IMR-90 (cell line): Measurements from ENCODE around the gene ZNF609. TPM values are rescaled to one million over a fixed set of nuclear protein-coding genes. Genes with fewer than 3 reads are reported as not detected.

Experiments used
- ATAC-seq: fragments of 200-7000 bp; cut with Tn5 transposase; 2 replicates; pipeline ENCODE4 v1.9.1; 2020; ENCODE audit warnings: low read depth, mild to moderate bottlenecking, moderate library complexity
- BruUV-seq: library from RNA; stranded (reverse); fragments of 400-500 nt; replicated peaks from 2 replicates; lab custom pipeline; 2021; lab: Mats Ljungman, UMichigan
- CTCF ChIA-PET: fragments of 300-600 bp; formaldehyde crosslinking; extraction: SDS; loops from one replicate; lab custom pipeline; 2021; ENCODE audit warnings: antibody characterized with exemption; lab: Yijun Ruan, JAX
- POLR2A ChIA-PET: fragments of 300-600 bp; sonication (Branson Sonifier 250); formaldehyde crosslinking; loops from one replicate; lab custom pipeline; 2022; ENCODE audit warnings: antibody characterized with exemption; ENCODE audit not compliant: unreplicated experiment; lab: Charles Lee
- DNase-seq: peaks from one replicate; pipeline ENCODE4 v3.0.0; 2013
- H2AFZ ChIP-seq: replicated peaks from 2 replicates; pipeline ENCODE3; 2013; ENCODE audit warnings: low read length, mild to moderate bottlenecking; ENCODE audit not compliant: poor library complexity
- H2AK5ac ChIP-seq: 2 replicates; pipeline ENCODE4 v1.6.1; 2013; ENCODE audit warnings: low read depth, low read length, inconsistent platforms
- H2AK9ac ChIP-seq: replicated peaks from 2 replicates; pipeline ENCODE3; 2013; ENCODE audit warnings: mild to moderate bottlenecking, low read depth, low read length, moderate library complexity; ENCODE audit not compliant: poor library complexity
- H2BK120ac ChIP-seq: 2 replicates; pipeline ENCODE4 v1.6.1; 2013; ENCODE audit warnings: low read depth, low read length, inconsistent platforms
- H2BK15ac ChIP-seq: 3 replicates; pipeline ENCODE4 v1.6.1; 2013; ENCODE audit warnings: low read depth, low read length, inconsistent platforms
- H2BK20ac ChIP-seq: 2 replicates; pipeline ENCODE4 v1.6.1; 2013; ENCODE audit warnings: low read depth, mild to moderate bottlenecking, inconsistent platforms, low read length, moderate library complexity
- H2BK5ac ChIP-seq: 2 replicates; pipeline ENCODE4 v1.6.1; 2013; ENCODE audit warnings: mild to moderate bottlenecking, low read depth, low read length, inconsistent platforms; ENCODE audit not compliant: poor library complexity, severe bottlenecking
- H3K14ac ChIP-seq: replicated peaks from 2 replicates; pipeline ENCODE4 v1.6.1; 2013; ENCODE audit warnings: low read depth, low read length, inconsistent platforms
- H3K18ac ChIP-seq: 2 replicates; pipeline ENCODE4 v1.6.1; 2013; ENCODE audit warnings: low read depth, low read length, control low read depth
- H3K23ac ChIP-seq: 2 replicates; pipeline ENCODE4 v1.6.1; 2013; ENCODE audit warnings: low read depth, low read length, inconsistent platforms
- H3K27ac ChIP-seq: 2 replicates; pipeline ENCODE4 v1.5.1; 2013; ENCODE audit warnings: mild to moderate bottlenecking, control low read depth, low read length; ENCODE audit not compliant: insufficient read depth
- H3K27me3 ChIP-seq: 2 replicates; pipeline ENCODE4 v1.6.1; 2013; ENCODE audit warnings: low read length; ENCODE audit not compliant: control insufficient read depth, insufficient read depth
- H3K36me3 ChIP-seq: 2 replicates; pipeline ENCODE4 v1.6.1; 2013; ENCODE audit warnings: low read length, mixed read lengths; ENCODE audit not compliant: control insufficient read depth, insufficient read depth
- H3K4ac ChIP-seq: 2 replicates; pipeline ENCODE4 v1.6.1; 2013; ENCODE audit warnings: low read depth, low read length, inconsistent platforms
- H3K4me1 ChIP-seq: 2 replicates; pipeline ENCODE4 v1.6.1; 2013; ENCODE audit warnings: low read length, mixed read lengths; ENCODE audit not compliant: control insufficient read depth, insufficient read depth
- H3K4me2 ChIP-seq: 2 replicates; pipeline ENCODE4 v1.6.1; 2013; ENCODE audit warnings: low read depth, mild to moderate bottlenecking, control low read depth, low read length, moderate library complexity
- H3K4me3 ChIP-seq: 2 replicates; pipeline ENCODE4 v1.5.1; 2013; ENCODE audit warnings: low read depth, mild to moderate bottlenecking, control low read depth, low read length, moderate library complexity; ENCODE audit not compliant: insufficient read depth
- H3K56ac ChIP-seq: 2 replicates; pipeline ENCODE4 v1.6.1; 2013; ENCODE audit warnings: low read length, inconsistent platforms; ENCODE audit not compliant: insufficient read depth; ENCODE audit errors: extremely low read depth
- H3K79me1 ChIP-seq, 2 experiments: 2 replicates each; pipeline ENCODE4 v1.6.1; 2013; ENCODE audit warnings: low read length in 2 of 2, inconsistent platforms in 1 of 2, low read depth in 1 of 2
- H3K9ac ChIP-seq: 2 replicates; pipeline ENCODE4 v1.6.1; 2013; ENCODE audit warnings: low read depth, low read length, control low read depth
- H3K9me1 ChIP-seq: 2 replicates; pipeline ENCODE4 v1.6.1; 2013; ENCODE audit warnings: low read length, inconsistent platforms; ENCODE audit not compliant: insufficient read depth
- H3K9me3 ChIP-seq: 2 replicates; pipeline ENCODE4 v1.6.1; 2013; ENCODE audit warnings: low read length; ENCODE audit not compliant: control insufficient read depth, insufficient read depth
- H4K20me1 ChIP-seq: 2 replicates; pipeline ENCODE4 v1.6.1; 2013; ENCODE audit warnings: low read length, inconsistent platforms; ENCODE audit not compliant: insufficient read depth
- H4K5ac ChIP-seq: 2 replicates; pipeline ENCODE4 v1.6.1; 2013; ENCODE audit warnings: mild to moderate bottlenecking, low read depth, low read length, control low read depth
- H4K8ac ChIP-seq, 2 experiments: 2 replicates each; pipeline ENCODE4 v1.6.1; 2013; ENCODE audit warnings: low read depth in 2 of 2, low read length in 2 of 2, control low read depth in 1 of 2, inconsistent platforms in 1 of 2
- H4K91ac ChIP-seq: 2 replicates; pipeline ENCODE4 v1.6.1; 2013; ENCODE audit warnings: low read depth, low read length, inconsistent platforms; ENCODE audit not compliant: insufficient read depth
- BHLHE40 ChIP-seq: fragments of 150-350 bp; IDR thresholded peaks from 2 replicates; pipeline ENCODE4 v1.6.1; 2016; ENCODE audit warnings: mild to moderate bottlenecking, low read depth, low read length
- CEBPB ChIP-seq: IDR thresholded peaks from 2 replicates; pipeline ENCODE4 v1.6.1; 2012; ENCODE audit warnings: low read depth, low read length, improper control_type of control experiment
- CHD1 ChIP-seq: IDR thresholded peaks from 2 replicates; pipeline ENCODE4 v1.6.1; 2012; ENCODE audit warnings: low read depth, low read length, improper control_type of control experiment
- FOS ChIP-seq: fragments of 150-350 bp; IDR thresholded peaks from 2 replicates; pipeline ENCODE4 v1.6.1; 2016; ENCODE audit warnings: low read depth, low read length
- MAFK ChIP-seq: IDR thresholded peaks from 2 replicates; pipeline ENCODE4 v1.6.1; 2012; ENCODE audit warnings: low read depth, low read length, improper control_type of control experiment
- MAZ ChIP-seq: IDR thresholded peaks from 2 replicates; pipeline ENCODE4 v1.6.1; 2012; ENCODE audit warnings: low read depth, mild to moderate bottlenecking, low read length, improper control_type of control experiment, moderate library complexity, borderline replicate concordance
- MXI1 ChIP-seq: IDR thresholded peaks from 2 replicates; pipeline ENCODE4 v1.6.1; 2012; ENCODE audit warnings: low read depth, mild to moderate bottlenecking, low read length, moderate library complexity, borderline replicate concordance
- NFE2L2 ChIP-seq: fragments of 150-350 bp; IDR thresholded peaks from 2 replicates; pipeline ENCODE4 v1.6.1; 2016; ENCODE audit warnings: low read depth, mild to moderate bottlenecking, low read length
- POLR2A ChIP-seq: IDR thresholded peaks from 2 replicates; pipeline ENCODE4 v1.6.1; 2012; ENCODE audit warnings: mild to moderate bottlenecking, low read depth, low read length
- RAD21 ChIP-seq: IDR thresholded peaks from 2 replicates; pipeline ENCODE4 v1.6.1; 2012; ENCODE audit warnings: low read length, improper control_type of control experiment
- RCOR1 ChIP-seq: IDR thresholded peaks from 2 replicates; pipeline ENCODE4 v1.6.1; 2012; ENCODE audit warnings: mild to moderate bottlenecking, low read length, improper control_type of control experiment; ENCODE audit not compliant: insufficient replicate concordance
- RFX5 ChIP-seq: IDR thresholded peaks from 2 replicates; pipeline ENCODE4 v1.8.0; 2012; ENCODE audit warnings: low read depth, mild to moderate bottlenecking, low read length, moderate library complexity
- SMC3 ChIP-seq: fragments of 150-350 bp; IDR thresholded peaks from 2 replicates; pipeline ENCODE4 v1.6.1; 2016; ENCODE audit warnings: low read depth, mild to moderate bottlenecking, antibody characterized with exemption, low read length, moderate library complexity
- WGBS, 2 experiments: methylation state at CpG; one replicate each; pipeline versions ENCODE4 v1.1.5 to v1.1.7; 2013; ENCODE audit warnings: missing lambda C conversion rate in 2 of 2; ENCODE audit not compliant: insufficient read length in 1 of 2; ENCODE audit errors: extremely low coverage in 2 of 2; 5-methylcytosine and 5-hydroxymethylcytosine counted together
- dilution Hi-C: fragments of 300-500 bp; cut with HindIII; formaldehyde crosslinking; loops from one replicate; pipeline ENCODE4 v1.14.3; 2018; ENCODE audit warnings: low sequenced_read_pairs; ENCODE audit not compliant: unreplicated experiment
- in situ Hi-C: fragments of 300-500 bp; cut with MboI; formaldehyde crosslinking; loops from 3 replicates; pipeline ENCODE4 v1.14.3; 2019; ENCODE audit warnings: low sequenced_read_pairs, inconsistent platforms, mixed read lengths
- intact Hi-C: fragments of 100-400 bp; cut with micrococcal nuclease; formaldehyde crosslinking; loops from 2 replicates; pipeline ENCODE4 v1.10.0; 2022
- polyA plus RNA-seq, 3 experiments: library from polyadenylated mRNA; depleted of rRNA; stranded (reverse); fragments of >200 nt; gene quantifications; 2 replicates each; pipeline ENCODE4 v1.2.3, GENCODE V29; 2012; ENCODE audit warnings: low replicate concordance in 1 of 3
- total RNA-seq: library from RNA; depleted of rRNA; stranded (reverse); fragments of >200 nt; gene quantifications from 2 replicates; pipeline ENCODE4 v1.2.3, GENCODE V29; 2012
- TF ChIP-seq, protein P1 (sequence below): fragments of 150-350 bp; IDR thresholded peaks from 2 replicates; pipeline ENCODE4 v1.6.1; 2017; ENCODE audit warnings: mild to moderate bottlenecking, antibody characterized with exemption, low read length, low read depth
- TF ChIP-seq, protein P2 (sequence below): fragments of 150-350 bp; IDR thresholded peaks from 2 replicates; pipeline ENCODE4 v1.6.1; 2016; ENCODE audit warnings: low read depth, mild to moderate bottlenecking, low read length, moderate library complexity, borderline replicate concordance
- TF ChIP-seq, protein P3 (sequence below): conservative IDR thresholded peaks from 2 replicates; pipeline ENCODE4 v1.5.1; 2012; ENCODE audit warnings: mild to moderate bottlenecking, low read depth, low read length, improper control_type of control experiment

The ZNF609 gene
- total and polyA plus RNA-seq, 2 of the 4 experiments (the other 2 are of a cell fraction): 10.4 to 12.5 TPM

DNA sequence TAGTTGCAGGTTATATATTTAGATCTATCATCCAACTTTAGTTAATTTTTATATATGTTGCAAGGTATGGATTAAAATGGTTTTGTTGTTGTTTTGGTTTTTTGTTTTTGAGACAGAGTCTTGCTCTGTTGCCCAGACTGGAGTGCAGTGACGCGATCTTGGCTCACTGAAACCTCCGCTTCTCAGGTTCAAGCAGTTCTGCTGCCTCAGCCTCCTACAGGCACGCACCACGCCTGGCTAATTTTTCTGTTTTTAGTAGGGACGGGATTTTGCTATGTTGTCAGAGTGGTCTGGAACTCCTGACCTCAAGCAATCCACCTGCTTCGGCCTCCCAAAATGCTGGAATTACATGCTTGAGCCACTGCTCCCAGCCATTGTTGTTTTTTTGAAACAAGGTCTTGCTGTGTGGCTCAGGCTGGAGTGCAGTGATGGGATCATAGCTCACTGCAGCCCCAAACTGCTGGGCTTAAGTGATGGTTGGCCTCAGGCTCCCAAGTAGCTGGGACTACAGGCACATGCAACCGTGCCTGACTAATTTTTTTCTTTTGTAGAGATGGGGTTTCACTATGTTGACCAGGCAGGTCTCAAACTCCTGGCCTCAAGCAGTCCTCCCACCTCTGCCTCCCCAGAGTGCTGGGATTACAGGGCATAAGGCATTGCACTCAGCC is 92.0 kb downstream of the ZNF609 start:
- H4K5ac ChIP-seq: no peak overlapping the region
- peaks cover 45% of the 10 kb centered on the region for H4K20me1 ChIP-seq
- no peak overlapping the region for H4K91ac ChIP-seq
- H2BK15ac ChIP-seq: no peak overlapping the region
- H3K4me3 ChIP-seq: no peak overlapping the region
- H4K8ac ChIP-seq: no peak overlapping the region
- ATAC-seq: no peak
- H3K18ac ChIP-seq: no peak overlapping the region
- no peak overlapping the region for H3K4me2 ChIP-seq
- H3K36me3 ChIP-seq: 0 out of 2 replicates have a peak, but pooled peaks cover 4% of the 10 kb centered on the region
- intact Hi-C loops: no loop called here
- no peaks in the 10 kb centered on the region for H3K27me3 ChIP-seq
- H2AFZ ChIP-seq: no peak overlapping the region
- H2AK5ac ChIP-seq: no peak overlapping the region
- H3K14ac ChIP-seq: no peak overlapping the region
- H2BK5ac ChIP-seq: no peak overlapping the region
- no TSS peak for BruUV-seq
- no peak for DNase-seq
- H3K27ac ChIP-seq: no peak overlapping the region
- POLR2A ChIA-PET: interaction anchor here (0.5 kb wide), 1 partner anchor 83 kb away, joined by 7 read pairs; no protein-coding TSS in a partner anchor
- TF ChIP-seq MAFK: no peak
- TF ChIP-seq, protein P1, sequence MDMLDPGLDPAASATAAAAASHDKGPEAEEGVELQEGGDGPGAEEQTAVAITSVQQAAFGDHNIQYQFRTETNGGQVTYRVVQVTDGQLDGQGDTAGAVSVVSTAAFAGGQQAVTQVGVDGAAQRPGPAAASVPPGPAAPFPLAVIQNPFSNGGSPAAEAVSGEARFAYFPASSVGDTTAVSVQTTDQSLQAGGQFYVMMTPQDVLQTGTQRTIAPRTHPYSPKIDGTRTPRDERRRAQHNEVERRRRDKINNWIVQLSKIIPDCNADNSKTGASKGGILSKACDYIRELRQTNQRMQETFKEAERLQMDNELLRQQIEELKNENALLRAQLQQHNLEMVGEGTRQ: no peak
- no peak for TF ChIP-seq NFE2L2
- TF ChIP-seq, protein P2, sequence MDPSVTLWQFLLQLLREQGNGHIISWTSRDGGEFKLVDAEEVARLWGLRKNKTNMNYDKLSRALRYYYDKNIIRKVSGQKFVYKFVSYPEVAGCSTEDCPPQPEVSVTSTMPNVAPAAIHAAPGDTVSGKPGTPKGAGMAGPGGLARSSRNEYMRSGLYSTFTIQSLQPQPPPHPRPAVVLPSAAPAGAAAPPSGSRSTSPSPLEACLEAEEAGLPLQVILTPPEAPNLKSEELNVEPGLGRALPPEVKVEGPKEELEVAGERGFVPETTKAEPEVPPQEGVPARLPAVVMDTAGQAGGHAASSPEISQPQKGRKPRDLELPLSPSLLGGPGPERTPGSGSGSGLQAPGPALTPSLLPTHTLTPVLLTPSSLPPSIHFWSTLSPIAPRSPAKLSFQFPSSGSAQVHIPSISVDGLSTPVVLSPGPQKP: no peak
- TF ChIP-seq CHD1: no peak
- TF ChIP-seq MAZ: no peak
- no peak for TF ChIP-seq POLR2A
- TF ChIP-seq BHLHE40: no peak
- no peak for TF ChIP-seq RCOR1
- TF ChIP-seq CEBPB: no peak
- TF ChIP-seq SMC3: no peak
- TF ChIP-seq FOS: no peak
- TF ChIP-seq MXI1: no peak
- TF ChIP-seq RAD21: no peak
- TF ChIP-seq, protein P3, sequence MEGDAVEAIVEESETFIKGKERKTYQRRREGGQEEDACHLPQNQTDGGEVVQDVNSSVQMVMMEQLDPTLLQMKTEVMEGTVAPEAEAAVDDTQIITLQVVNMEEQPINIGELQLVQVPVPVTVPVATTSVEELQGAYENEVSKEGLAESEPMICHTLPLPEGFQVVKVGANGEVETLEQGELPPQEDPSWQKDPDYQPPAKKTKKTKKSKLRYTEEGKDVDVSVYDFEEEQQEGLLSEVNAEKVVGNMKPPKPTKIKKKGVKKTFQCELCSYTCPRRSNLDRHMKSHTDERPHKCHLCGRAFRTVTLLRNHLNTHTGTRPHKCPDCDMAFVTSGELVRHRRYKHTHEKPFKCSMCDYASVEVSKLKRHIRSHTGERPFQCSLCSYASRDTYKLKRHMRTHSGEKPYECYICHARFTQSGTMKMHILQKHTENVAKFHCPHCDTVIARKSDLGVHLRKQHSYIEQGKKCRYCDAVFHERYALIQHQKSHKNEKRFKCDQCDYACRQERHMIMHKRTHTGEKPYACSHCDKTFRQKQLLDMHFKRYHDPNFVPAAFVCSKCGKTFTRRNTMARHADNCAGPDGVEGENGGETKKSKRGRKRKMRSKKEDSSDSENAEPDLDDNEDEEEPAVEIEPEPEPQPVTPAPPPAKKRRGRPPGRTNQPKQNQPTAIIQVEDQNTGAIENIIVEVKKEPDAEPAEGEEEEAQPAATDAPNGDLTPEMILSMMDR: no peak
- TF ChIP-seq RFX5: no peak
- H2BK120ac ChIP-seq: no peak overlapping the region
- no peak overlapping the region for H3K23ac ChIP-seq
- peaks cover 4% of the 10 kb centered on the region; the same call in 1 of the 2 replicates for H3K4me1 ChIP-seq
- CTCF ChIA-PET: no interaction called here
- no peak overlapping the region for H3K9ac ChIP-seq
- WGBS, 2 experiments: no CpG with 5 or more reads among the region's 8 CpGs
- H2AK9ac ChIP-seq: no peak overlapping the region
- dilution Hi-C loops: no loop called here
- H3K56ac ChIP-seq: no peak overlapping the region
- no peak overlapping the region for H2BK20ac ChIP-seq
- H3K9me1 ChIP-seq: peaks cover 8% of the 10 kb centered on the region
- no peak overlapping the region for H3K4ac ChIP-seq
- in situ Hi-C loops: no loop called here
- H3K9me3 ChIP-seq: no peaks in the 10 kb centered on the region
- H3K79me1 ChIP-seq: peaks cover 31 to 71% of the 10 kb centered on the region in 2 experiments
